ENCODE measurements around the gene DNAH12. TPM values are rescaled to one million over a fixed set of nuclear protein-coding genes. Genes with fewer than 3 reads are reported as not detected.

The DNAH12 gene
- total and polyA plus RNA-seq, 2 experiments from 2014 or later = not detected

DNA sequence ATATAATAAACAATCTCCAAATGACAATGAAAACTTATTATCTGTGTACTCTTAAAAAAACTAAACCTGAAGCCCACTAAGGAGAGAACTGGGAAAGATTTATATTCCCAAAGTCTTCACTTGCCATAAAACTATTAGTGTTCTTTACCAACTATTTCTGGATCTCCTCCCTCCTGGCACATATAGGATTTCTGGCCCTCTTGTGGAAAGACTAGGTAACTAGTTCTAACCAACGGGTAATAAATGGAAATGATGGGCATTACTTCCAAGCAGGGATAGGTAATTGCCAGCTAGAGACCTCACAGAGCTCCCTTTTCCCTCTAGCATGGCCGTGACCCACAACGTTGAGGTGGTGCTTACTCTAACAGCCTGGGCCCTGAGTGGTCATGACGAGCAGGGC lies 110.1 kb downstream of the DNAH12 start (continued):
- no peak for TF ChIP-seq ZNF331 (CRISPR knock-in tag; IDR thresholded peaks at IDR 0.05; ENCODE audit: low read depth)

GRCh38 chr3:57423335-57423734 lies 120.8 kb downstream of the DNAH12 start:
- Histone ChIP-seq H3K79me2 (replicated peaks; ENCODE audit: insufficient read depth) (no peaks in the 10 kb centered on the region), H3K9me2 (ENCODE audit: insufficient read depth) (no peaks in the 10 kb centered on the region), H3K27ac (ENCODE audit: low read depth) (no peak overlapping the region), H3F3A (replicated peaks; ENCODE audit: low read depth) (no peaks in the 10 kb centered on the region), H3K4me2 (no peak overlapping the region), H3K4me1 (ENCODE audit: insufficient read depth) (no peaks in the 10 kb centered on the region), H3K4me3 (no peak overlapping the region), H3K27me3 (ENCODE audit: insufficient read depth) (no peaks in the 10 kb centered on the region), H3K36me3 (ENCODE audit: insufficient read depth) (no peaks in the 10 kb centered on the region), H4K20me1 (replicated peaks; ENCODE audit: insufficient read depth) (no peaks in the 10 kb centered on the region), H2AFZ (peak overlapping the region; percentile 39; the same call in 1 of the 2 replicates)
- Mint-ChIP-seq H3K27me3 (ENCODE audit: insufficient read depth, low read depth, poor library complexity) (peaks cover 4% of the 10 kb centered on the region), H3K27ac (no peak overlapping the region), H3K4me3 (no peak overlapping the region), H3K36me3 (ENCODE audit: low read depth) (no peaks in the 10 kb centered on the region), H3K4me1 (peaks cover 6% of the 10 kb centered on the region; the same call in 1 of the 3 replicates), H3K9me3 (no peaks in the 10 kb centered on the region; the same call in 2 of the 3 replicates)
- ATAC-seq (peak; percentile 70), DNase-seq (ENCODE audit: low spot score) (peak; percentile 50)
- TF ChIP-seq, protein P1, sequence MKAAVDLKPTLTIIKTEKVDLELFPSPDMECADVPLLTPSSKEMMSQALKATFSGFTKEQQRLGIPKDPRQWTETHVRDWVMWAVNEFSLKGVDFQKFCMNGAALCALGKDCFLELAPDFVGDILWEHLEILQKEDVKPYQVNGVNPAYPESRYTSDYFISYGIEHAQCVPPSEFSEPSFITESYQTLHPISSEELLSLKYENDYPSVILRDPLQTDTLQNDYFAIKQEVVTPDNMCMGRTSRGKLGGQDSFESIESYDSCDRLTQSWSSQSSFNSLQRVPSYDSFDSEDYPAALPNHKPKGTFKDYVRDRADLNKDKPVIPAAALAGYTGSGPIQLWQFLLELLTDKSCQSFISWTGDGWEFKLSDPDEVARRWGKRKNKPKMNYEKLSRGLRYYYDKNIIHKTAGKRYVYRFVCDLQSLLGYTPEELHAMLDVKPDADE (IDR thresholded peaks at IDR 0.05) = no peak
- TF ChIP-seq, protein P2, sequence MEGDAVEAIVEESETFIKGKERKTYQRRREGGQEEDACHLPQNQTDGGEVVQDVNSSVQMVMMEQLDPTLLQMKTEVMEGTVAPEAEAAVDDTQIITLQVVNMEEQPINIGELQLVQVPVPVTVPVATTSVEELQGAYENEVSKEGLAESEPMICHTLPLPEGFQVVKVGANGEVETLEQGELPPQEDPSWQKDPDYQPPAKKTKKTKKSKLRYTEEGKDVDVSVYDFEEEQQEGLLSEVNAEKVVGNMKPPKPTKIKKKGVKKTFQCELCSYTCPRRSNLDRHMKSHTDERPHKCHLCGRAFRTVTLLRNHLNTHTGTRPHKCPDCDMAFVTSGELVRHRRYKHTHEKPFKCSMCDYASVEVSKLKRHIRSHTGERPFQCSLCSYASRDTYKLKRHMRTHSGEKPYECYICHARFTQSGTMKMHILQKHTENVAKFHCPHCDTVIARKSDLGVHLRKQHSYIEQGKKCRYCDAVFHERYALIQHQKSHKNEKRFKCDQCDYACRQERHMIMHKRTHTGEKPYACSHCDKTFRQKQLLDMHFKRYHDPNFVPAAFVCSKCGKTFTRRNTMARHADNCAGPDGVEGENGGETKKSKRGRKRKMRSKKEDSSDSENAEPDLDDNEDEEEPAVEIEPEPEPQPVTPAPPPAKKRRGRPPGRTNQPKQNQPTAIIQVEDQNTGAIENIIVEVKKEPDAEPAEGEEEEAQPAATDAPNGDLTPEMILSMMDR (conservative IDR thresholded peaks at IDR 0.05; ENCODE audit: low read depth in 2 of 2) = no peak
- no peak for TF ChIP-seq STAT1 (IDR thresholded peaks at IDR 0.05; ENCODE audit: unreplicated experiment)
- no peak for TF ChIP-seq POLR2AphosphoS5 (IDR thresholded peaks at IDR 0.05; ENCODE audit: low read depth)
- TF ChIP-seq, protein P3, sequence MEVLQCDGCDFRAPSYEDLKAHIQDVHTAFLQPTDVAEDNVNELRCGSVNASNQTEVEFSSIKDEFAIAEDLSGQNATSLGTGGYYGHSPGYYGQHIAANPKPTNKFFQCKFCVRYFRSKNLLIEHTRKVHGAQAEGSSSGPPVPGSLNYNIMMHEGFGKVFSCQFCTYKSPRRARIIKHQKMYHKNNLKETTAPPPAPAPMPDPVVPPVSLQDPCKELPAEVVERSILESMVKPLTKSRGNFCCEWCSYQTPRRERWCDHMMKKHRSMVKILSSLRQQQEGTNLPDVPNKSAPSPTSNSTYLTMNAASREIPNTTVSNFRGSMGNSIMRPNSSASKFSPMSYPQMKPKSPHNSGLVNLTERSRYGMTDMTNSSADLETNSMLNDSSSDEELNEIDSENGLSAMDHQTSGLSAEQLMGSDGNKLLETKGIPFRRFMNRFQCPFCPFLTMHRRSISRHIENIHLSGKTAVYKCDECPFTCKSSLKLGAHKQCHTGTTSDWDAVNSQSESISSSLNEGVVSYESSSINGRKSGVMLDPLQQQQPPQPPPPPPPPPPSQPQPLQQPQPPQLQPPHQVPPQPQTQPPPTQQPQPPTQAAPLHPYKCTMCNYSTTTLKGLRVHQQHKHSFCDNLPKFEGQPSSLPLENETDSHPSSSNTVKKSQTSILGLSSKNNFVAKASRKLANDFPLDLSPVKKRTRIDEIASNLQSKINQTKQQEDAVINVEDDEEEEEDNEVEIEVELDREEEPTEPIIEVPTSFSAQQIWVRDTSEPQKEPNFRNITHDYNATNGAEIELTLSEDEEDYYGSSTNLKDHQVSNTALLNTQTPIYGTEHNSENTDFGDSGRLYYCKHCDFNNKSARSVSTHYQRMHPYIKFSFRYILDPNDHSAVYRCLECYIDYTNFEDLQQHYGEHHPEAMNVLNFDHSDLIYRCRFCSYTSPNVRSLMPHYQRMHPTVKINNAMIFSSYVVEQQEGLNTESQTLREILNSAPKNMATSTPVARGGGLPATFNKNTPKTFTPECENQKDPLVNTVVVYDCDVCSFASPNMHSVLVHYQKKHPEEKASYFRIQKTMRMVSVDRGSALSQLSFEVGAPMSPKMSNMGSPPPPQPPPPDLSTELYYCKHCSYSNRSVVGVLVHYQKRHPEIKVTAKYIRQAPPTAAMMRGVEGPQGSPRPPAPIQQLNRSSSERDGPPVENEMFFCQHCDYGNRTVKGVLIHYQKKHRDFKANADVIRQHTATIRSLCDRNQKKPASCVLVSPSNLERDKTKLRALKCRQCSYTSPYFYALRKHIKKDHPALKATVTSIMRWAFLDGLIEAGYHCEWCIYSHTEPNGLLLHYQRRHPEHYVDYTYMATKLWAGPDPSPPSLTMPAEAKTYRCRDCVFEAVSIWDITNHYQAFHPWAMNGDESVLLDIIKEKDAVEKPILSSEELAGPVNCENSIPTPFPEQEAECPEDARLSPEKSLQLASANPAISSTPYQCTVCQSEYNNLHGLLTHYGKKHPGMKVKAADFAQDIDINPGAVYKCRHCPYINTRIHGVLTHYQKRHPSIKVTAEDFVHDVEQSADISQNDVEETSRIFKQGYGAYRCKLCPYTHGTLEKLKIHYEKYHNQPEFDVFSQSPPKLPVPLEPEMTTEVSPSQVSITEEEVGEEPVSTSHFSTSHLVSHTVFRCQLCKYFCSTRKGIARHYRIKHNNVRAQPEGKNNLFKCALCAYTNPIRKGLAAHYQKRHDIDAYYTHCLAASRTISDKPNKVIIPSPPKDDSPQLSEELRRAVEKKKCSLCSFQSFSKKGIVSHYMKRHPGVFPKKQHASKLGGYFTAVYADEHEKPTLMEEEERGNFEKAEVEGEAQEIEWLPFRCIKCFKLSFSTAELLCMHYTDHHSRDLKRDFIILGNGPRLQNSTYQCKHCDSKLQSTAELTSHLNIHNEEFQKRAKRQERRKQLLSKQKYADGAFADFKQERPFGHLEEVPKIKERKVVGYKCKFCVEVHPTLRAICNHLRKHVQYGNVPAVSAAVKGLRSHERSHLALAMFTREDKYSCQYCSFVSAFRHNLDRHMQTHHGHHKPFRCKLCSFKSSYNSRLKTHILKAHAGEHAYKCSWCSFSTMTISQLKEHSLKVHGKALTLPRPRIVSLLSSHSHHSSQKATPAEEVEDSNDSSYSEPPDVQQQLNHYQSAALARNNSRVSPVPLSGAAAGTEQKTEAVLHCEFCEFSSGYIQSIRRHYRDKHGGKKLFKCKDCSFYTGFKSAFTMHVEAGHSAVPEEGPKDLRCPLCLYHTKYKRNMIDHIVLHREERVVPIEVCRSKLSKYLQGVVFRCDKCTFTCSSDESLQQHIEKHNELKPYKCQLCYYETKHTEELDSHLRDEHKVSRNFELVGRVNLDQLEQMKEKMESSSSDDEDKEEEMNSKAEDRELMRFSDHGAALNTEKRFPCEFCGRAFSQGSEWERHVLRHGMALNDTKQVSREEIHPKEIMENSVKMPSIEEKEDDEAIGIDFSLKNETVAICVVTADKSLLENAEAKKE (CRISPR knock-in tag; IDR thresholded peaks at IDR 0.05) = no peak
- TF ChIP-seq NANOG (IDR thresholded peaks at IDR 0.05; ENCODE audit: borderline replicate concordance) = no peak
- TF ChIP-seq JUNB (IDR thresholded peaks at IDR 0.05; ENCODE audit: unreplicated experiment) = no peak
- TF ChIP-seq CREB1 (CRISPR knock-in tag; IDR thresholded peaks at IDR 0.05; ENCODE audit: low read depth) = no peak
- TF ChIP-seq ZNF114 (CRISPR knock-in tag; IDR thresholded peaks at IDR 0.05) = no peak
- TF ChIP-seq EZH2phosphoT487 (IDR thresholded peaks at IDR 0.05; ENCODE audit: unreplicated experiment) = no peak
- no peak for TF ChIP-seq ZNF331 (CRISPR knock-in tag; IDR thresholded peaks at IDR 0.05; ENCODE audit: low read depth)
- no peak for TF ChIP-seq EZH2 (IDR thresholded peaks at IDR 0.05; ENCODE audit: low read depth, unreplicated experiment)
- TF ChIP-seq, protein P4, sequence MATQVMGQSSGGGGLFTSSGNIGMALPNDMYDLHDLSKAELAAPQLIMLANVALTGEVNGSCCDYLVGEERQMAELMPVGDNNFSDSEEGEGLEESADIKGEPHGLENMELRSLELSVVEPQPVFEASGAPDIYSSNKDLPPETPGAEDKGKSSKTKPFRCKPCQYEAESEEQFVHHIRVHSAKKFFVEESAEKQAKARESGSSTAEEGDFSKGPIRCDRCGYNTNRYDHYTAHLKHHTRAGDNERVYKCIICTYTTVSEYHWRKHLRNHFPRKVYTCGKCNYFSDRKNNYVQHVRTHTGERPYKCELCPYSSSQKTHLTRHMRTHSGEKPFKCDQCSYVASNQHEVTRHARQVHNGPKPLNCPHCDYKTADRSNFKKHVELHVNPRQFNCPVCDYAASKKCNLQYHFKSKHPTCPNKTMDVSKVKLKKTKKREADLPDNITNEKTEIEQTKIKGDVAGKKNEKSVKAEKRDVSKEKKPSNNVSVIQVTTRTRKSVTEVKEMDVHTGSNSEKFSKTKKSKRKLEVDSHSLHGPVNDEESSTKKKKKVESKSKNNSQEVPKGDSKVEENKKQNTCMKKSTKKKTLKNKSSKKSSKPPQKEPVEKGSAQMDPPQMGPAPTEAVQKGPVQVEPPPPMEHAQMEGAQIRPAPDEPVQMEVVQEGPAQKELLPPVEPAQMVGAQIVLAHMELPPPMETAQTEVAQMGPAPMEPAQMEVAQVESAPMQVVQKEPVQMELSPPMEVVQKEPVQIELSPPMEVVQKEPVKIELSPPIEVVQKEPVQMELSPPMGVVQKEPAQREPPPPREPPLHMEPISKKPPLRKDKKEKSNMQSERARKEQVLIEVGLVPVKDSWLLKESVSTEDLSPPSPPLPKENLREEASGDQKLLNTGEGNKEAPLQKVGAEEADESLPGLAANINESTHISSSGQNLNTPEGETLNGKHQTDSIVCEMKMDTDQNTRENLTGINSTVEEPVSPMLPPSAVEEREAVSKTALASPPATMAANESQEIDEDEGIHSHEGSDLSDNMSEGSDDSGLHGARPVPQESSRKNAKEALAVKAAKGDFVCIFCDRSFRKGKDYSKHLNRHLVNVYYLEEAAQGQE (IDR thresholded peaks at IDR 0.05; ENCODE audit: unreplicated experiment) = no peak

Data from GM23338 (cell line).